Measurements from ENCODE around the gene PIWIL4.
"Not testable (repeated sequence)": the region's sequence is repeated elsewhere in the genome, so short reads cannot be mapped to it uniquely, and the experiment has no call there.

The PIWIL4 gene

GRCh38 chr11:94586546-94586945 is 19.4 kb downstream of the PIWIL4 start:
- DNase-seq, result no peak

GRCh38 chr11:94586978-94587377 is 19.8 kb downstream of the PIWIL4 start:
- no peak for DNase-seq

- no peak for DNase-seq
These were observed 21.3 kb downstream of the PIWIL4 start for GRCh38 chr11:94588366-94588942.

- no peak for DNase-seq
These were observed 23.3 kb downstream of the PIWIL4 start for GRCh38 chr11:94590352-94591041.

- no peak for DNase-seq
These were observed 25.9 kb downstream of the PIWIL4 start for GRCh38 chr11:94593030-94593429.

- no peak for DNase-seq
These were observed 27.9 kb downstream of the PIWIL4 start for GRCh38 chr11:94595076-94595475.

GRCh38 chr11:94597896-94598295 is 30.7 kb downstream of the PIWIL4 start:
- DNase-seq, result no peak

GRCh38 chr11:94599510-94599909 is 32.3 kb downstream of the PIWIL4 start:
- DNase-seq, result no peak

- DNase-seq, result no peak
These were observed 35.5 kb downstream of the PIWIL4 start for GRCh38 chr11:94602430-94603372.

- DNase-seq, result no peak
These were observed 36.4 kb downstream of the PIWIL4 start for GRCh38 chr11:94603587-94603986.

- no peak for DNase-seq
These were observed 37.3 kb downstream of the PIWIL4 start for GRCh38 chr11:94604482-94604881.

GRCh38 chr11:94613120-94613519 is 46.0 kb downstream of the PIWIL4 start:
- no peak for DNase-seq

GRCh38 chr11:94623120-94623735 is 56.1 kb downstream of the PIWIL4 start:
- peak; percentile 73 for DNase-seq

GRCh38 chr11:94625422-94625821 is 58.3 kb downstream of the PIWIL4 start:
- DNase-seq, result not testable (repeated sequence)

- not testable (repeated sequence) for DNase-seq
These were observed 59.9 kb downstream of the PIWIL4 start for GRCh38 chr11:94627003-94627560.

GRCh38 chr11:94629741-94630140 is 62.6 kb downstream of the PIWIL4 start:
- no peak for DNase-seq

GRCh38 chr11:94630221-94630620 is 63.1 kb downstream of the PIWIL4 start:
- no peak for DNase-seq

- DNase-seq, result no peak
These were observed 65.2 kb downstream of the PIWIL4 start for GRCh38 chr11:94632356-94632755.

GRCh38 chr11:94635072-94635471 is 67.9 kb downstream of the PIWIL4 start:
- DNase-seq, result no peak

GRCh38 chr11:94636388-94636949 is 69.3 kb downstream of the PIWIL4 start:
- DNase-seq, result no peak

- no peak for DNase-seq
These were observed 71.2 kb downstream of the PIWIL4 start for GRCh38 chr11:94638301-94638901.

GRCh38 chr11:94638902-94639373 is 71.8 kb downstream of the PIWIL4 start:
- DNase-seq, result no peak
